ENCODE data around the gene GNPDA1.

The GNPDA1 gene

DNA sequence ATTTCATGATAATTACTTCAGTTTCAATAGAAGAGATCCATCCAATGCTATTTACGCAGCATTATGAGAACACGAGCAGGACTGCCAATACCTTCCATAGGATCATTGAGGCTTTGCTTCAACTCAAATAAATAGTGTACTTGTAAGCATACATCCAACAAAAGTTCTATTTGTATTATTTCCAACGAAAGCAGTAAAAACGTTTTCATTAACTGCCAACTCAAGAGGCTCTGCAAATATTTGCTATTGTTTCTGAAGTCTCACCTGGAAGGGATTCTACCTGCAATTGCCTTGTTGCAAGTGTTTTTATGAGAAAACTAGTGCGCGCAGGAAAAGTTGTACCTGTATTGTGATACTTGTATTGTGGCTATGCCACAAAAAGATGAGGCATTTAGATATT is 11.0 kb upstream of the GNPDA1 start:
- Histone ChIP-seq H3K36me3 (ENCODE audit: control insufficient read depth, insufficient read depth, low read length) (no peaks in the 10 kb centered on the region), H3K4me1 (ENCODE audit: control insufficient read depth, insufficient read depth, low read length, poor library complexity, severe bottlenecking) (no peaks in the 10 kb centered on the region), H3K9me3 (ENCODE audit: control insufficient read depth, low read length) (peaks cover 6% of the 10 kb centered on the region), H3K27ac (ENCODE audit: low read depth, low read length, severe bottlenecking) (no peak overlapping the region), H3K4me3 (ENCODE audit: extremely low read depth, insufficient read depth, low read length, poor library complexity, severe bottlenecking) (no peak overlapping the region)
- 94 to 100% methylated on average over 2 of the region's 6 CpGs for WGBS, 2 experiments (ENCODE audit: insufficient coverage in 2 of 2)

GRCh38 chr5:142020122-142020659 is 7.4 kb upstream of the GNPDA1 start:
- Histone ChIP-seq H3K27ac (ENCODE audit: low read depth, low read length, severe bottlenecking) (no peak overlapping the region), H3K9me3 (ENCODE audit: control insufficient read depth, low read length) (peaks cover 6% of the 10 kb centered on the region), H3K36me3 (ENCODE audit: control insufficient read depth, insufficient read depth, low read length) (no peaks in the 10 kb centered on the region), H3K4me3 (ENCODE audit: extremely low read depth, insufficient read depth, low read length, poor library complexity, severe bottlenecking) (no peak overlapping the region), H3K4me1 (ENCODE audit: control insufficient read depth, insufficient read depth, low read length, poor library complexity, severe bottlenecking) (peaks cover 12% of the 10 kb centered on the region)
- WGBS, 2 experiments (ENCODE audit: insufficient coverage in 2 of 2), result 71 to 89% methylated on average over 1 of the region's 1 CpG

GRCh38 chr5:142017832-142018427 is 5.1 kb upstream of the GNPDA1 start:
- H3K4me3 ChIP-seq (ENCODE audit: extremely low read depth, insufficient read depth, low read length, poor library complexity, severe bottlenecking), result no peak overlapping the region
- peaks cover 18% of the 10 kb centered on the region for H3K4me1 ChIP-seq (ENCODE audit: control insufficient read depth, insufficient read depth, low read length, poor library complexity, severe bottlenecking)
- H3K9me3 ChIP-seq (ENCODE audit: control insufficient read depth, low read length), result peaks cover 6% of the 10 kb centered on the region
- WGBS, 2 experiments (ENCODE audit: insufficient coverage in 2 of 2), result 89 to 91% methylated on average over 4 to 5 of the region's 5 CpGs
- no peak overlapping the region for H3K27ac ChIP-seq (ENCODE audit: low read depth, low read length, severe bottlenecking)
- H3K36me3 ChIP-seq (ENCODE audit: control insufficient read depth, insufficient read depth, low read length), result no peaks in the 10 kb centered on the region

- Histone ChIP-seq H3K36me3 (ENCODE audit: control insufficient read depth, insufficient read depth, low read length) (peaks cover 3% of the 10 kb centered on the region), H3K4me3 (ENCODE audit: extremely low read depth, insufficient read depth, low read length, poor library complexity, severe bottlenecking) (no peak overlapping the region), H3K4me1 (ENCODE audit: control insufficient read depth, insufficient read depth, low read length, poor library complexity, severe bottlenecking) (peaks cover 18% of the 10 kb centered on the region), H3K9me3 (ENCODE audit: control insufficient read depth, low read length) (peaks cover 6% of the 10 kb centered on the region), H3K27ac (ENCODE audit: low read depth, low read length, severe bottlenecking) (no peak overlapping the region)
- 98 to 100% methylated on average over 4 of the region's 4 CpGs for WGBS, 2 experiments (ENCODE audit: insufficient coverage in 2 of 2)
These were observed 3.7 kb upstream of the GNPDA1 start for GRCh38 chr5:142016556-142016955.

GRCh38 chr5:142015781-142016533 is 3.1 kb upstream of the GNPDA1 start:
- Histone ChIP-seq H3K4me1 (ENCODE audit: control insufficient read depth, insufficient read depth, low read length, poor library complexity, severe bottlenecking) (peaks cover 18% of the 10 kb centered on the region), H3K27ac (ENCODE audit: low read depth, low read length, severe bottlenecking) (peak overlapping the region; percentile 69), H3K9me3 (ENCODE audit: control insufficient read depth, low read length) (peaks cover 6% of the 10 kb centered on the region), H3K4me3 (ENCODE audit: extremely low read depth, insufficient read depth, low read length, poor library complexity, severe bottlenecking) (no peak overlapping the region), H3K36me3 (ENCODE audit: control insufficient read depth, insufficient read depth, low read length) (peaks cover 9% of the 10 kb centered on the region)
- 92 to 95% methylated on average over 2 to 4 of the region's 6 CpGs for WGBS, 2 experiments (ENCODE audit: insufficient coverage in 2 of 2)

GRCh38 chr5:142014911-142015584 is 2.2 kb upstream of the GNPDA1 start:
- H3K36me3 ChIP-seq (ENCODE audit: control insufficient read depth, insufficient read depth, low read length), result peaks cover 12% of the 10 kb centered on the region
- peaks cover 18% of the 10 kb centered on the region for H3K4me1 ChIP-seq (ENCODE audit: control insufficient read depth, insufficient read depth, low read length, poor library complexity, severe bottlenecking)
- 78 to 82% methylated on average over 6 of the region's 7 CpGs for WGBS, 2 experiments (ENCODE audit: insufficient coverage in 2 of 2)
- H3K27ac ChIP-seq (ENCODE audit: low read depth, low read length, severe bottlenecking), result peak overlapping the region; percentile 69
- no peak overlapping the region for H3K4me3 ChIP-seq (ENCODE audit: extremely low read depth, insufficient read depth, low read length, poor library complexity, severe bottlenecking)
- H3K9me3 ChIP-seq (ENCODE audit: control insufficient read depth, low read length), result no peaks in the 10 kb centered on the region

DNA sequence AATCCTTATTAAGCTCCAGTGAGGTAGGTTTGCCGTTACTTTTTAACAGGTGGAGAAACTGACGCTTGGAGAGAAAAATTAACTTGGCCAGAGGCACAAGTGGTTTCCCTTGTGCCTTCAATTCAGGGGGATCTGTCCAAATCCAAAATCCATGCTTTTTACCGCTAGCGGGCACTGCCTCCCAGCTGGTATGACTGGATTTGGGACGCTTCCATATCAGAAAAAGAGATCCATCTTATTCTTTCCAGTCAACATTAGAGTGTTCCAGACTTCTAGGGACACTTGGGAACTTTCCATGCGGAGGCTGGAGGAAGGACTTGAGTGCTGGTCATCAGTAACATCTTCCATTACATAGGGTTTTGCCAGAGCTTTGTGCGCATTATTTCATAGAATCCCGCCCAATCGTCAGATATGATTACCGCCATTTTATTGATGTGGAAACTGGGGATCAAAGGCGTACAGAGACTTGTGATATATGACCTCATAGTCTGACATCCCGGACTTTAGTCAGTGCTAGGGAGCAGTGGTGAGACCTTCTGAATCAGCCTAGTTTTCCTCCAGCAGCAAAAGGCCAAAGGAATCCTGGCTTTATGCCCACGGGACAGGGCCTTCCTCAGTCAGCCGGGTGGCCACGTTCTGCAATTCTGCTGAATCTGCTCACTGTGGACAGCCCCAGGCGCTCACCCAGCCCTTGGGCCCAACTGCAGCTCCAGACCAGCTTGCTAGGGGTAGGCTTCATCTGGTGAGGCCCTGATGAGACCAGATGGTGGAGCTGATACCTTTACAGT is 1.1 kb upstream of the GNPDA1 start:
- Histone ChIP-seq H3K36me3 (ENCODE audit: control insufficient read depth, insufficient read depth, low read length) (peaks cover 23% of the 10 kb centered on the region), H3K9me3 (ENCODE audit: control insufficient read depth, low read length) (no peaks in the 10 kb centered on the region), H3K27ac (ENCODE audit: low read depth, low read length, severe bottlenecking) (no peak overlapping the region), H3K4me3 (ENCODE audit: extremely low read depth, insufficient read depth, low read length, poor library complexity, severe bottlenecking) (no peak overlapping the region), H3K4me1 (ENCODE audit: control insufficient read depth, insufficient read depth, low read length, poor library complexity, severe bottlenecking) (peaks cover 18% of the 10 kb centered on the region)
- WGBS, 2 experiments (ENCODE audit: insufficient coverage in 2 of 2), result 95 to 97% methylated on average over 14 to 15 of the region's 16 CpGs

DNA sequence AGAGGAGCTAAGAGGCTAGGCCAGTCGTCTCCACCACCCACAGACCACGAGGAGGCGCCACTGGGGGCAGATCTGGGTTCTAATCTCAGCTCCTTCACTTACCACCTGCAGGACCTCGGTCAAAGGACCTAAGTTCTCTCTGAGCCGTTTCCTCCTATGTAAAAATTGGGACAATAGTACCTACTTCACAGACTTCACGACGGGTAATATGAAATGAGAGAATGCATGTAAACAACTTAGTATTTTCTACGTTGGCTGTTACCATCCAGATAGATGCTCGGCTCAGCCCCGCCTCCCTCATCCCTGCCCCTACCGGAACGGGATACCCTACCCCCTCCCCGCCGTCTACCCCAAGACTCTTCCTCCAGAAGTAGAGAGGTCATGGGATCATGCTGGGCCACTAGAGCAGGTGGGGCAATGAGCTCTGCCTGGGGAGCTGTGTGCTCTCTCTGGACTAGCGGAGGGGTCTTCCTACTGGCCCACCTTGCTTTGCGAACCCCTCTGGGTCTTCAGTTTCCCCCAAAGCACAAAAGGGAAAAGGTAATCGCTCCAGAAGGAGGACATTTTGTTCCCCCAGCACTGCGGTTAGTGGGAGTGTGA is 541 bp downstream of the GNPDA1 start:
- WGBS, 2 experiments (ENCODE audit: insufficient coverage in 2 of 2), result 15 to 17% methylated on average over 2 to 12 of the region's 18 CpGs
- Histone ChIP-seq H3K4me3 (ENCODE audit: extremely low read depth, insufficient read depth, low read length, poor library complexity, severe bottlenecking) (peak overlapping the region; percentile 72), H3K9me3 (ENCODE audit: control insufficient read depth, low read length) (no peaks in the 10 kb centered on the region), H3K27ac (ENCODE audit: low read depth, low read length, severe bottlenecking) (peak overlapping the region; percentile 57), H3K4me1 (ENCODE audit: control insufficient read depth, insufficient read depth, low read length, poor library complexity, severe bottlenecking) (peaks cover 18% of the 10 kb centered on the region), H3K36me3 (ENCODE audit: control insufficient read depth, insufficient read depth, low read length) (peaks cover 38% of the 10 kb centered on the region)

DNA sequence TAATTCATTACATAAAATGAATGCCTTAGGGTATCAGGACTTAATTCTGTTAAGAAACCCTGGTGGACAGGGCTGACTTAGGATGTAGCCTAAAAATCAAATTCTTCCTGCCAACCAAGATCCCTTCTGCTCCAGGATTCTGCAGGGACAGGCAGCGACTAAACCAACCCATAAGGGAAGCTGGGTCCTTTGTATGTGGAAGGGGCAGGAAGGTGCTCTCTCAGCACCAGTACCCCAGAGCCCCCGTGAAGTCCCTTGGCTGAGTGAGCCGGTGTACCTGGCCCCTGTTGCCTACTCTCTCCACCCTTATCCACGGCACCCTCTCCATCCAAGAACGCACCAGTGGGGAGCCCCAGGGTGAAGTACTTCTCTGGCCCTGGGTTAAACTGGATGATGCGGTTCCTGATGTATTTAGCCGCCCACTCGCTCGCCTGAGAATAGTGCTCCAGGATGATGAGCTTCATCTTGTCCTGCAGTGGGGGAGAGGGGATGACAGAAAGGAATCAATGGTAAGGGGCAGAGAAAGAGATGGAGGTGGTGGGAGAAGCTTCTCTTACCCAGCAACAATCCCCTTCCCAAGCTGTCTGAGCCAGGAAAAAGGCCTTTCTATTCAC is 1.1 kb downstream of the GNPDA1 start:
- 97 to 100% methylated on average over 6 of the region's 9 CpGs for WGBS, 2 experiments (ENCODE audit: insufficient coverage in 2 of 2)
- H3K9me3 ChIP-seq (ENCODE audit: control insufficient read depth, low read length), result no peaks in the 10 kb centered on the region
- H3K4me1 ChIP-seq (ENCODE audit: control insufficient read depth, insufficient read depth, low read length, poor library complexity, severe bottlenecking), result peaks cover 18% of the 10 kb centered on the region
- H3K4me3 ChIP-seq (ENCODE audit: extremely low read depth, insufficient read depth, low read length, poor library complexity, severe bottlenecking), result peak overlapping the region; percentile 72
- H3K36me3 ChIP-seq (ENCODE audit: control insufficient read depth, insufficient read depth, low read length), result peaks cover 43% of the 10 kb centered on the region
- H3K27ac ChIP-seq (ENCODE audit: low read depth, low read length, severe bottlenecking), result no peak overlapping the region
